HepG2 (cell line): ENCODE measurements around the gene KIF25. TPM values are rescaled to one million over a fixed set of nuclear protein-coding genes. Genes with fewer than 3 reads are reported as not detected.

Experiments used
- ATAC-seq: fragments of 200-7000 bp; cut with Tn5 transposase; 3 replicates; pipeline ENCODE4 v1.9.1; 2020; ENCODE audit warnings: mild to moderate bottlenecking, moderate library complexity
- BruUV-seq: library from RNA; stranded (reverse); fragments of 400-500 nt; replicated peaks from 2 replicates; lab custom pipeline; 2021; lab: Mats Ljungman, UMichigan
- CTCF ChIA-PET: fragments of 300-600 bp; formaldehyde crosslinking; extraction: SDS; loops from one replicate; lab custom pipeline; 2021; ENCODE audit warnings: low total read pairs, inconsistent platforms, low intra/inter-chr PET ratio; lab: Yijun Ruan, JAX
- POLR2A ChIA-PET: fragments of 350-600 bp; sonication (Branson Sonifier 250); formaldehyde crosslinking; loops from one replicate; lab custom pipeline; 2020; ENCODE audit warnings: antibody characterized with exemption, inconsistent platforms; lab: Yijun Ruan, JAX
- DNase-seq: peaks from one replicate; pipeline ENCODE4 v3.0.0-alpha.2; 2015; ENCODE audit warnings: low spot score
- FAIRE-seq: peaks from 3 replicates; lab custom pipeline; 2011; peaks lifted over from hg19 to GRCh38; lab: Jason Lieb, UNC
- H2AFZ ChIP-seq: one replicate; pipeline ENCODE4 v1.6.1; 2011; ENCODE audit warnings: low read length, inconsistent platforms
- H3K27ac ChIP-seq: fragments of 300-600 bp; 3 replicates; pipeline ENCODE4 v1.8.0; 2011; ENCODE audit warnings: mixed run types, mild to moderate bottlenecking, mixed read lengths, low read length, inconsistent platforms; ENCODE audit not compliant: insufficient read depth; ENCODE audit errors: extremely low read length
- H3K27me3 ChIP-seq, 2 experiments: fragments of 200-600 bp in 1 of 2; 2 replicates in 1 of 2; 3 replicates in 1 of 2; pipeline versions ENCODE4 v1.6.0 to v1.8.0; 2011; ENCODE audit warnings: low read length in 2 of 2, mild to moderate bottlenecking in 2 of 2, moderate library complexity in 2 of 2, inconsistent platforms in 1 of 2; ENCODE audit not compliant: insufficient read depth in 2 of 2, control insufficient read depth in 1 of 2
- H3K36me3 ChIP-seq, 2 experiments: fragments of 200-600 bp in 1 of 2; replicated peaks in 1 of 2; 2 replicates in 1 of 2; 3 replicates in 1 of 2; pipeline versions ENCODE4 v1.5.1 to v1.8.0; 2011; ENCODE audit warnings: low read length in 2 of 2, inconsistent platforms in 1 of 2; ENCODE audit not compliant: insufficient read depth in 2 of 2, control insufficient read depth in 1 of 2
- H3K4me1 ChIP-seq: 2 replicates; pipeline ENCODE4 v1.5.1; 2012; ENCODE audit warnings: low read length, inconsistent platforms; ENCODE audit not compliant: insufficient read depth
- H3K4me2 ChIP-seq: 2 replicates; pipeline ENCODE4 v1.6.0; 2011; ENCODE audit warnings: low read depth, low read length, inconsistent platforms
- H3K4me3 ChIP-seq, 3 experiments: fragments of 200-600 bp in 1 of 3; sonication (generic), shearing (Covaris generic) in 1 of 3; replicated peaks in 1 of 3; 2 replicates each; pipeline ENCODE4 v1.5.1; 2011 to 2016; ENCODE audit warnings: low read length in 3 of 3, inconsistent platforms in 2 of 3, low read depth in 2 of 3, mild to moderate bottlenecking in 2 of 3, control low read depth in 1 of 3, mixed read lengths in 1 of 3; ENCODE audit not compliant: insufficient read depth in 1 of 3
- H3K79me2 ChIP-seq: one replicate; pipeline ENCODE4 v1.6.1; 2011; ENCODE audit warnings: low read length, inconsistent platforms; ENCODE audit not compliant: insufficient read depth
- H3K9ac ChIP-seq: 2 replicates; pipeline ENCODE4 v1.6.0; 2011; ENCODE audit warnings: mild to moderate bottlenecking, low read depth, low read length, inconsistent platforms; ENCODE audit not compliant: insufficient read depth
- H3K9me3 ChIP-seq: 2 replicates; pipeline ENCODE4 v1.5.1; 2012; ENCODE audit warnings: mild to moderate bottlenecking, low read length
- H4K20me1 ChIP-seq: 2 replicates; pipeline ENCODE4 v1.6.0; 2011; ENCODE audit warnings: inconsistent platforms, mild to moderate bottlenecking, low read length, moderate library complexity; ENCODE audit not compliant: insufficient read depth
- GMEB2 ChIP-seq: IDR thresholded peaks from 2 replicates; pipeline ENCODE4 v1.6.1; 2016; ENCODE audit warnings: missing biosample characterization, missing genetic modification reagents, low read depth
- NR2F2 ChIP-seq: IDR thresholded peaks from 2 replicates; pipeline ENCODE4 v1.6.1; 2012; ENCODE audit warnings: low read depth, inconsistent platforms, borderline replicate concordance
- ZBTB3 ChIP-seq: sonication (generic); formaldehyde crosslinking; IDR thresholded peaks from 2 replicates; pipeline ENCODE4 v1.4.0; 2020; ENCODE audit warnings: low read depth, mild to moderate bottlenecking, moderate library complexity, missing genetic modification reagents, borderline replicate concordance
- ZNF33A ChIP-seq: sonication (generic); formaldehyde crosslinking; IDR thresholded peaks from 2 replicates; pipeline ENCODE4 v1.5.1; 2020; ENCODE audit warnings: missing genetic modification reagents, mild to moderate bottlenecking, moderate library complexity, borderline replicate concordance
- ZNF431 ChIP-seq: sonication (generic); formaldehyde crosslinking; IDR thresholded peaks from 2 replicates; pipeline ENCODE4 v1.9.0; 2022; ENCODE audit warnings: missing genetic modification reagents, low read depth, mild to moderate bottlenecking, borderline replicate concordance
- ZNF672 ChIP-seq: sonication (generic); formaldehyde crosslinking; IDR thresholded peaks from 2 replicates; pipeline ENCODE4 v1.8.1; 2022; ENCODE audit warnings: missing genetic modification reagents
- ZNF770 ChIP-seq: sonication (generic); formaldehyde crosslinking; IDR thresholded peaks from 2 replicates; pipeline ENCODE4 v1.5.0; 2020; ENCODE audit warnings: mild to moderate bottlenecking, missing genetic modification reagents
- ZNF839 ChIP-seq: sonication (generic); formaldehyde crosslinking; IDR thresholded peaks from 2 replicates; pipeline ENCODE4 v1.4.0; 2020; ENCODE audit warnings: missing genetic modification reagents, mild to moderate bottlenecking, borderline replicate concordance
- WGBS: methylation state at CpG from one replicate; pipeline ENCODE4 v1.1.6; 2017; ENCODE audit warnings: low lambda C conversion rate; 5-methylcytosine and 5-hydroxymethylcytosine counted together
- in situ Hi-C: cut with HindIII; loops from 2 replicates; pipeline ENCODE4 v1.10.0; 2017; ENCODE audit warnings: low pct_unique_long_range_greater_than_20kb; ENCODE audit not compliant: extremely low pct_ligation_motif_present
- intact Hi-C: fragments of 100-400 bp; cut with micrococcal nuclease; formaldehyde crosslinking; loops from one replicate; pipeline ENCODE4 v1.10.0; 2022; ENCODE audit not compliant: unreplicated experiment
- polyA plus RNA-seq, 8 experiments: library from polyadenylated mRNA; depleted of rRNA in 3 of 8; stranded (reverse) in 7 of 8; unstranded in 1 of 8; fragments of >200 nt; fragmentation: Illumina TruSeq in 4 of 8; extraction: Trizol in 4 of 8; gene quantifications; 2 replicates each; pipeline versions ENCODE4 v1.2.1 to v1.2.3, GENCODE V29; 2011 to 2016; ENCODE audit warnings: low read depth in 4 of 8, missing spikeins in 1 of 8, mixed read lengths in 1 of 8; ENCODE audit not compliant: insufficient read depth in 1 of 8
- total RNA-seq, 5 experiments: library from RNA; depleted of rRNA; stranded (reverse); fragments of >200 nt; fragmentation: Illumina TruSeq; extraction: Trizol; gene quantifications; 2 replicates each; pipeline ENCODE4 v1.2.3, GENCODE V29; 2016; ENCODE audit warnings: low read depth in 1 of 5

KIF25 gene
- total and polyA plus RNA-seq, 2 of the 13 experiments (the other 11 are each of a cell fraction or from before 2014, with no cell fraction given), result not detected

GRCh38 chr6:168020242-168020641 lies 22.8 kb downstream of the KIF25 start:
- H3K4me3 ChIP-seq, result no peak overlapping the region
- H3K27me3 ChIP-seq, result peaks cover 0 to 16% of the 10 kb centered on the region in 2 experiments; a peak in 3 of 5 replicates
- FAIRE-seq (no peak), DNase-seq (no peak), ATAC-seq (no peak)
- intact Hi-C loops (no loop called here), in situ Hi-C loops (no loop called here)
- H3K4me2 ChIP-seq, result no peak overlapping the region
- H3K9me3 ChIP-seq, result no peaks in the 10 kb centered on the region
- ChIA-PET POLR2A (no interaction called here), CTCF (no interaction called here)
- H3K9ac ChIP-seq, result no peak overlapping the region
- no peak overlapping the region for H2AFZ ChIP-seq
- H3K4me1 ChIP-seq, result peaks cover 62% of the 10 kb centered on the region
- H3K36me3 ChIP-seq, result no peaks in the 10 kb centered on the region
- no peak overlapping the region for H3K27ac ChIP-seq
- TF ChIP-seq ZBTB3 (CRISPR knock-in tag), result no peak
- no peak for TF ChIP-seq ZNF672 (CRISPR knock-in tag)
- no peak for TF ChIP-seq ZNF33A
- no peak for TF ChIP-seq ZNF839 (CRISPR knock-in tag)
- no peak for TF ChIP-seq GMEB2 (CRISPR knock-in tag)
- no peak for TF ChIP-seq ZNF770 (CRISPR knock-in tag)
- no peak for TF ChIP-seq ZNF431 (CRISPR knock-in tag)
- TF ChIP-seq NR2F2, result no peak
- H3K79me2 ChIP-seq, result no peaks in the 10 kb centered on the region
- 67% methylated on average over 8 of the region's 8 CpGs for WGBS
- no peaks in the 10 kb centered on the region for H4K20me1 ChIP-seq
- BruUV-seq, result no TSS peak
